SK-N-SH (cell line): ENCODE measurements around the gene SH3PXD2A. TPM values are rescaled to one million over a fixed set of nuclear protein-coding genes. Genes with fewer than 3 reads are reported as not detected.
"Not testable (repeated sequence)": the region's sequence is repeated elsewhere in the genome, so short reads cannot be mapped to it uniquely, and the experiment has no call there.

Experiments
- CTCF ChIA-PET: fragments of 300-600, 350-600 bp; formaldehyde crosslinking; extraction: SDS; loops from one replicate; lab custom pipeline; 2021; lab: Yijun Ruan, JAX
- POLR2A ChIA-PET: fragments of 350-600 bp; sonication (Branson Sonifier 250); formaldehyde crosslinking; extraction: SDS; loops from one replicate; lab custom pipeline; 2020; ENCODE audit warnings: antibody characterized with exemption, inconsistent platforms; lab: Yijun Ruan, JAX
- DNase-seq: peaks from one replicate; pipeline ENCODE4 v3.0.0; 2012
- H2AFZ ChIP-seq: fragments of 200-600 bp; sonication (generic); 2 replicates; pipeline ENCODE4 v1.8.1; 2016; ENCODE audit warnings: antibody characterized with exemption, mild to moderate bottlenecking, low read depth
- H3F3A ChIP-seq: fragments of 200-600 bp; sonication (generic); replicated peaks from 2 replicates; pipeline ENCODE3; 2016; ENCODE audit warnings: antibody characterized with exemption, mild to moderate bottlenecking; ENCODE audit not compliant: insufficient read depth
- H3K27ac ChIP-seq, 2 experiments: fragments of 200-500 bp in 1 of 2; fragments of 200-600 bp in 1 of 2; sonication (Bioruptor generic) in 1 of 2; sonication (generic), shearing (Covaris generic) in 1 of 2; 2 replicates each; pipeline versions ENCODE4 v1.5.1 to v1.6.1; 2014 to 2016; ENCODE audit warnings: low read depth in 2 of 2, inconsistent platforms in 1 of 2, low read length in 1 of 2, mild to moderate bottlenecking in 1 of 2, mixed read lengths in 1 of 2
- H3K27me3 ChIP-seq: fragments of 200-600 bp; sonication (generic), shearing (Covaris generic); 2 replicates; pipeline ENCODE4 v1.6.1; 2016; ENCODE audit warnings: mixed run types; ENCODE audit not compliant: insufficient read depth
- H3K36me3 ChIP-seq, 2 experiments: fragments of 200-500 bp in 1 of 2; fragments of 200-600 bp in 1 of 2; sonication (Bioruptor generic) in 1 of 2; sonication (generic) in 1 of 2; replicated peaks in 1 of 2; 2 replicates each; pipeline versions ENCODE3 to v1.5.1; 2014 to 2016; ENCODE audit warnings: low read length in 1 of 2, mild to moderate bottlenecking in 1 of 2; ENCODE audit not compliant: insufficient read depth in 2 of 2, control insufficient read depth in 1 of 2
- H3K4me1 ChIP-seq, 2 experiments: fragments of 200-500 bp in 1 of 2; fragments of 200-600 bp in 1 of 2; sonication (Bioruptor generic) in 1 of 2; sonication (generic), shearing (Covaris generic) in 1 of 2; 2 replicates each; pipeline versions ENCODE4 v1.5.1 to v1.6.1; 2014 to 2016; ENCODE audit warnings: low read depth in 1 of 2, low read length in 1 of 2, mixed run types in 1 of 2; ENCODE audit not compliant: insufficient read depth in 2 of 2, control insufficient read depth in 1 of 2
- H3K4me2 ChIP-seq: fragments of 200-600 bp; sonication (generic), shearing (Covaris generic); 2 replicates; pipeline ENCODE4 v1.6.1; 2017; ENCODE audit warnings: mixed run types
- H3K4me3 ChIP-seq, 2 experiments: fragments of 200-500 bp in 1 of 2; fragments of 200-600 bp in 1 of 2; sonication (Bioruptor generic) in 1 of 2; sonication (generic), shearing (Covaris generic) in 1 of 2; 2 replicates each; pipeline versions ENCODE4 v1.5.1 to v1.8.1; 2014 to 2016; ENCODE audit warnings: low read depth in 2 of 2, inconsistent platforms in 1 of 2, low read length in 1 of 2, mild to moderate bottlenecking in 1 of 2, mixed read lengths in 1 of 2, moderate library complexity in 1 of 2
- H3K79me2 ChIP-seq: fragments of 200-600 bp; sonication (generic); 2 replicates; pipeline ENCODE4 v1.8.1; 2017; ENCODE audit warnings: mild to moderate bottlenecking; ENCODE audit not compliant: insufficient read depth
- H3K9ac ChIP-seq: fragments of 200-600 bp; sonication (generic); 2 replicates; pipeline ENCODE4 v1.6.1; 2017; ENCODE audit warnings: mixed run types
- H3K9me2 ChIP-seq: fragments of 200-600 bp; sonication (generic); 2 replicates; pipeline ENCODE4 v1.6.1; 2017; ENCODE audit warnings: mixed run types
- H3K9me3 ChIP-seq: fragments of 200-600 bp; sonication (generic); 2 replicates; pipeline ENCODE4 v1.6.1; 2017; ENCODE audit warnings: mixed run types, mild to moderate bottlenecking, moderate library complexity
- H4K20me1 ChIP-seq: fragments of 200-600 bp; sonication (generic); 2 replicates; pipeline ENCODE4 v1.6.1; 2017; ENCODE audit warnings: mild to moderate bottlenecking, mixed run types; ENCODE audit not compliant: insufficient read depth
- EP300 ChIP-seq, 2 experiments: IDR thresholded peaks; 2 replicates each; pipeline versions ENCODE4 v1.4.0 to v1.6.1; 2012; ENCODE audit warnings: borderline replicate concordance in 1 of 2, low read depth in 1 of 2, low read length in 1 of 2
- FOSL2 ChIP-seq: IDR thresholded peaks from 2 replicates; pipeline ENCODE4 v1.4.0; 2012; ENCODE audit warnings: low read depth, mild to moderate bottlenecking, moderate library complexity, borderline replicate concordance
- FOXJ3 ChIP-seq: sonication (generic); formaldehyde crosslinking; IDR thresholded peaks from 2 replicates; pipeline ENCODE4 v1.5.1; 2020; ENCODE audit warnings: mild to moderate bottlenecking, missing genetic modification reagents
- MAX ChIP-seq: IDR thresholded peaks from 2 replicates; pipeline ENCODE4 v1.4.0; 2012; ENCODE audit warnings: low read depth
- MXI1 ChIP-seq: IDR thresholded peaks from 2 replicates; pipeline ENCODE4 v1.6.1; 2012; ENCODE audit warnings: mild to moderate bottlenecking, low read depth, low read length, improper control_type of control experiment
- NFIC ChIP-seq: IDR thresholded peaks from 2 replicates; pipeline ENCODE4 v1.4.0; 2012; ENCODE audit warnings: borderline replicate concordance
- POLR2AphosphoS5 ChIP-seq: IDR thresholded peaks from 2 replicates; pipeline ENCODE4 v1.6.1; 2012; ENCODE audit warnings: low read depth, low read length
- RCOR1 ChIP-seq: fragments of 150-350 bp; IDR thresholded peaks from 2 replicates; pipeline ENCODE4 v1.6.1; 2017; ENCODE audit warnings: antibody characterized with exemption, low read length
- REST ChIP-seq: IDR thresholded peaks from 2 replicates; pipeline ENCODE4 v1.6.1; 2012; ENCODE audit warnings: mild to moderate bottlenecking, low read depth, low read length, moderate library complexity
- TAF1 ChIP-seq: IDR thresholded peaks from 2 replicates; pipeline ENCODE4 v1.6.1; 2012; ENCODE audit warnings: low read depth, mild to moderate bottlenecking, low read length, moderate library complexity, borderline replicate concordance
- TCF12 ChIP-seq: IDR thresholded peaks from 2 replicates; pipeline ENCODE4 v1.4.0; 2012
- YY1 ChIP-seq: IDR thresholded peaks from 2 replicates; pipeline ENCODE4 v1.4.0; 2012; ENCODE audit warnings: low read depth, mild to moderate bottlenecking
- WGBS: methylation state at CpG from one replicate; pipeline ENCODE4 v1.1.6; 2017; ENCODE audit warnings: low lambda C conversion rate; 5-methylcytosine and 5-hydroxymethylcytosine counted together
- polyA plus RNA-seq, 3 experiments: library from polyadenylated mRNA; depleted of rRNA; stranded (reverse); fragments of >200 nt; gene quantifications; 2 replicates each; pipeline ENCODE4 v1.2.3, GENCODE V29; 2012
- TF ChIP-seq, protein P1 (sequence below): IDR thresholded peaks from 2 replicates; pipeline ENCODE4 v1.4.0; 2012; ENCODE audit warnings: low read depth, borderline replicate concordance
- TF ChIP-seq, protein P2 (sequence below): IDR thresholded peaks from 2 replicates; pipeline ENCODE4; 2012
- TF ChIP-seq, protein P3 (sequence below): fragments of 200-600 bp; sonication (generic); IDR thresholded peaks from 2 replicates; pipeline ENCODE4 v1.6.1; 2017; ENCODE audit warnings: antibody characterized with exemption, mild to moderate bottlenecking, moderate library complexity

The SH3PXD2A gene
- polyA plus RNA-seq, 1 of the 3 experiments (the other 2 are of a cell fraction): 2.5 TPM

- Histone ChIP-seq H3K4me2 (no peak overlapping the region), H3K9me2 (no peaks in the 10 kb centered on the region), H3K4me1 (peaks cover 0 to 7% of the 10 kb centered on the region in 2 experiments; a peak in 1 of 4 replicates), H2AFZ (no peak overlapping the region), H3K9me3 (no peaks in the 10 kb centered on the region), H3K79me2 (no peaks in the 10 kb centered on the region), H3K27me3 (no peaks in the 10 kb centered on the region), H3K36me3 (no peaks in the 10 kb centered on the region), H3K4me3 (no peak overlapping the region), H3K27ac (no peak overlapping the region; a peak in 1 of 4 replicates), H3F3A (no peaks in the 10 kb centered on the region), H4K20me1 (0 out of 2 replicates have a peak, but pooled peaks cover 3% of the 10 kb centered on the region), H3K9ac (no peak overlapping the region)
- WGBS: 83% methylated on average over 8 of the region's 13 CpGs
- CTCF ChIA-PET: interaction anchor here (1.2 kb wide), 1 partner anchor 71 kb away, joined by 3 read pairs; no protein-coding TSS in a partner anchor
- TF ChIP-seq MAX (no peak), POLR2AphosphoS5 (no peak), FOSL2 (no peak), TCF12 (no peak), YY1 (no peak)
- TF ChIP-seq, protein P1, sequence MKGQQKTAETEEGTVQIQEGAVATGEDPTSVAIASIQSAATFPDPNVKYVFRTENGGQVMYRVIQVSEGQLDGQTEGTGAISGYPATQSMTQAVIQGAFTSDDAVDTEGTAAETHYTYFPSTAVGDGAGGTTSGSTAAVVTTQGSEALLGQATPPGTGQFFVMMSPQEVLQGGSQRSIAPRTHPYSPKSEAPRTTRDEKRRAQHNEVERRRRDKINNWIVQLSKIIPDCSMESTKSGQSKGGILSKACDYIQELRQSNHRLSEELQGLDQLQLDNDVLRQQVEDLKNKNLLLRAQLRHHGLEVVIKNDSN: no peak
- TF ChIP-seq, protein P2, sequence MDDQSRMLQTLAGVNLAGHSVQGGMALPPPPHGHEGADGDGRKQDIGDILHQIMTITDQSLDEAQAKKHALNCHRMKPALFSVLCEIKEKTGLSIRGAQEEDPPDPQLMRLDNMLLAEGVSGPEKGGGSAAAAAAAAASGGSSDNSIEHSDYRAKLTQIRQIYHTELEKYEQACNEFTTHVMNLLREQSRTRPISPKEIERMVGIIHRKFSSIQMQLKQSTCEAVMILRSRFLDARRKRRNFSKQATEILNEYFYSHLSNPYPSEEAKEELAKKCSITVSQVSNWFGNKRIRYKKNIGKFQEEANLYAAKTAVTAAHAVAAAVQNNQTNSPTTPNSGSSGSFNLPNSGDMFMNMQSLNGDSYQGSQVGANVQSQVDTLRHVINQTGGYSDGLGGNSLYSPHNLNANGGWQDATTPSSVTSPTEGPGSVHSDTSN: no peak
- POLR2A ChIA-PET: no interaction called here
- no peak for DNase-seq
These were observed 191.6 kb downstream of the SH3PXD2A start for GRCh38 chr10:103663802-103664201.

DNA sequence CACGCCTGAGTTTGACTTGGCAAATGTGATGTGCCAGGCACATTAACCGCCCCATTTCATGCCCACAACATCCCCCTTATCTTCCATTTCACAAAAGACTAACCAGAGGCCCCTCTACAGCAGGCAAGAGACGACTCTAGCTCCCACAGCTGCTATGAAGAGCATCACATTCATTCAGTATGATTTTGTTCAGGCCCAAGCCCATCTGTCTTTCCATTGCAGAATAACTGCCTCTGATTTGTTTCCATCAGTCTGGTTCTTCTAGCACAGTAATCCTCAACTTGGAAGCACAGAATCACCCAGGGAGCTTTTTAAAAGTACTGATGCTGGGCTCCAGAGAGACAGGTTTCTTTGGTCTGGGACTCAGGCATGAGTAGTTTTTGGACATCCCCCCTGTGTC, 192.1 kb downstream of the SH3PXD2A start:
- Histone ChIP-seq H3K4me2 (no peak overlapping the region), H2AFZ (no peak overlapping the region), H3F3A (no peaks in the 10 kb centered on the region), H3K9ac (no peak overlapping the region), H3K9me3 (no peaks in the 10 kb centered on the region), H4K20me1 (0 out of 2 replicates have a peak, but pooled peaks cover 3% of the 10 kb centered on the region), H3K4me1 (peaks cover 0 to 7% of the 10 kb centered on the region in 2 experiments; a peak in 1 of 4 replicates), H3K79me2 (no peaks in the 10 kb centered on the region), H3K4me3 (no peak overlapping the region), H3K9me2 (no peaks in the 10 kb centered on the region), H3K27ac (no peak overlapping the region), H3K27me3 (no peaks in the 10 kb centered on the region), H3K36me3 (no peaks in the 10 kb centered on the region)
- ChIA-PET POLR2A (no interaction called here), CTCF (interaction anchor here (1.0 to 1.2 kb wide), 2 partner anchors 58 to 70 kb away, joined by 3 read pairs; no protein-coding TSS in a partner anchor)
- WGBS: 86% methylated on average over 3 of the region's 3 CpGs
- no peak for DNase-seq
- TF ChIP-seq, protein P3, sequence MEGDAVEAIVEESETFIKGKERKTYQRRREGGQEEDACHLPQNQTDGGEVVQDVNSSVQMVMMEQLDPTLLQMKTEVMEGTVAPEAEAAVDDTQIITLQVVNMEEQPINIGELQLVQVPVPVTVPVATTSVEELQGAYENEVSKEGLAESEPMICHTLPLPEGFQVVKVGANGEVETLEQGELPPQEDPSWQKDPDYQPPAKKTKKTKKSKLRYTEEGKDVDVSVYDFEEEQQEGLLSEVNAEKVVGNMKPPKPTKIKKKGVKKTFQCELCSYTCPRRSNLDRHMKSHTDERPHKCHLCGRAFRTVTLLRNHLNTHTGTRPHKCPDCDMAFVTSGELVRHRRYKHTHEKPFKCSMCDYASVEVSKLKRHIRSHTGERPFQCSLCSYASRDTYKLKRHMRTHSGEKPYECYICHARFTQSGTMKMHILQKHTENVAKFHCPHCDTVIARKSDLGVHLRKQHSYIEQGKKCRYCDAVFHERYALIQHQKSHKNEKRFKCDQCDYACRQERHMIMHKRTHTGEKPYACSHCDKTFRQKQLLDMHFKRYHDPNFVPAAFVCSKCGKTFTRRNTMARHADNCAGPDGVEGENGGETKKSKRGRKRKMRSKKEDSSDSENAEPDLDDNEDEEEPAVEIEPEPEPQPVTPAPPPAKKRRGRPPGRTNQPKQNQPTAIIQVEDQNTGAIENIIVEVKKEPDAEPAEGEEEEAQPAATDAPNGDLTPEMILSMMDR: no peak
- TF ChIP-seq TAF1 (no peak), EP300 (IDR thresholded peaks at IDR 0.05; ENCODE audit: borderline replicate concordance in 1 of 2, low read depth in 1 of 2, low read length in 1 of 2) (no peak), FOXJ3 (CRISPR knock-in tag) (no peak), MXI1 (no peak), REST (no peak), RCOR1 (no peak), TCF12 (no peak), FOSL2 (no peak), NFIC (no peak)

DNA sequence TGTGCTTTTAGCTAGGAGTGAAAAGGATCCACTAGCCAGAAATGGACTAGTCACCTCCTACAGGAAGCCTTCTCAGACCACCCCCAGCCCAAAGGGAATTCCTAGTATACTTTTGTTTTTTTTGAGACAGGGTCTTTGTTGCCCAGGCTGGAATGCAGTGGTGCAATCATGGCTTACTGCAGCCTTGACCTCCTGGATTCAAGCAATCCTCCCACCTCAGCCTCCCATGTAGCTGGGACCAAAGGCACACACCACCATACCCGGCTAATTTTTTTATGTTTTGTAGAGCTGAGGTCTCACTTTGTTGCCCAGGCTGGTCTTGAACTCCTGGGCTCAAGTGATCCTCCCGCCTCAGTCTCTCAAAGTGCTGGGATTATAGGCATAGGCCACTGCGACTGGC, 192.7 kb downstream of the SH3PXD2A start:
- 97% methylated on average over 3 of the region's 3 CpGs for WGBS
- H4K20me1 ChIP-seq, DNase-seq, H2AFZ ChIP-seq, H3K9me3 ChIP-seq, POLR2A ChIA-PET, H3K4me2 ChIP-seq, H3K4me1 ChIP-seq, H3K9me2 ChIP-seq, H3K27me3 ChIP-seq, H3K79me2 ChIP-seq, H3K4me3 ChIP-seq, H3K27ac ChIP-seq, H3K9ac ChIP-seq, H3K36me3 ChIP-seq, H3F3A ChIP-seq: not testable (repeated sequence)
- CTCF ChIA-PET: interaction anchor here (1.0 to 1.2 kb wide), 2 partner anchors 57 to 69 kb away, joined by 3 read pairs; no protein-coding TSS in a partner anchor
